SKM-1 (cell line): ENCODE results near the gene DQX1.

Experiments
- DNase-seq: peaks from one replicate; lab custom pipeline; 2025; ENCODE audit not compliant: unreplicated experiment; lab: John Stamatoyannopoulos, UW

Gene DQX1

DNA sequence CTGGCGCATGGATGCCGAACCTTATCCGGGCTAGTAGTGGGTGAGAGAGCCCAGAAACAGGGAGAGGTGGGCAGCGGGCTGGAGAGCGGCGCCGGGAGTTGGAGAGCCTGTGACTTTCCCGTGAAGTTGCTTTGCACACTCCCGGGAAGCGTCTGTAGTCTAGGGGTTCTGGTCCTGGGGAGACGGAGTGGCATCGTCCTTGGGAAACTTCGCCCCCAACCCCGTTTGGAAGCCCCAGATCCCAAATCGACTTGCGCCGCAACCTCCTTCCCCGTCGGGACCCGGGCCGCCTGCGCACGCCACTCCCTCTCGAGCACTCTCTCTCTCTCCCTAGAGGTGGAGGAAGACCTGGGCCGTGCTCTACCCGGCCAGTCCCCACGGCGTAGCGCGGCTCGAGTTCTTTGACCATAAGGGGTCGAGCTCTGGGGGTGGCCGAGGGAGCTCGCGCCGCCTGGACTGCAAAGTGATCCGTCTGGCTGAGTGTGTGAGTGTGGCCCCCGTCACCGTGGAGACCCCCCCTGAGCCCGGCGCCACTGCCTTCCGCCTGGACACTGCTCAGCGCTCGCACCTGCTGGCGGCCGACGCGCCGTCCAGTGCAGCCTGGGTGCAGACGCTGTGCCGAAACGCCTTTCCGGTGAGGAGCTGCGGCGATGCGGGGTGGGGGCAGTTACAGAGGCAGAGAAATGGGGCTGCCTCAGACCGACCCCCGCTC is 28.9 kb upstream of the DQX1 start:
- DNase-seq, result no peak

GRCh38 chr2:74553892-74554819 is 28.1 kb upstream of the DQX1 start, which contains the start of the genes DOK1 and LOXL3:
Gene DOK1, plus strand, starts transcription at chr2:74554720. Its CDS starts 35 bp downstream, at chr2:74554755.
Gene LOXL3, minus strand, starts transcription at chr2:74553942. Its CDS starts 1,308 bp downstream, at chr2:74552634.
- DNase-seq, result peak; percentile 57

DNA sequence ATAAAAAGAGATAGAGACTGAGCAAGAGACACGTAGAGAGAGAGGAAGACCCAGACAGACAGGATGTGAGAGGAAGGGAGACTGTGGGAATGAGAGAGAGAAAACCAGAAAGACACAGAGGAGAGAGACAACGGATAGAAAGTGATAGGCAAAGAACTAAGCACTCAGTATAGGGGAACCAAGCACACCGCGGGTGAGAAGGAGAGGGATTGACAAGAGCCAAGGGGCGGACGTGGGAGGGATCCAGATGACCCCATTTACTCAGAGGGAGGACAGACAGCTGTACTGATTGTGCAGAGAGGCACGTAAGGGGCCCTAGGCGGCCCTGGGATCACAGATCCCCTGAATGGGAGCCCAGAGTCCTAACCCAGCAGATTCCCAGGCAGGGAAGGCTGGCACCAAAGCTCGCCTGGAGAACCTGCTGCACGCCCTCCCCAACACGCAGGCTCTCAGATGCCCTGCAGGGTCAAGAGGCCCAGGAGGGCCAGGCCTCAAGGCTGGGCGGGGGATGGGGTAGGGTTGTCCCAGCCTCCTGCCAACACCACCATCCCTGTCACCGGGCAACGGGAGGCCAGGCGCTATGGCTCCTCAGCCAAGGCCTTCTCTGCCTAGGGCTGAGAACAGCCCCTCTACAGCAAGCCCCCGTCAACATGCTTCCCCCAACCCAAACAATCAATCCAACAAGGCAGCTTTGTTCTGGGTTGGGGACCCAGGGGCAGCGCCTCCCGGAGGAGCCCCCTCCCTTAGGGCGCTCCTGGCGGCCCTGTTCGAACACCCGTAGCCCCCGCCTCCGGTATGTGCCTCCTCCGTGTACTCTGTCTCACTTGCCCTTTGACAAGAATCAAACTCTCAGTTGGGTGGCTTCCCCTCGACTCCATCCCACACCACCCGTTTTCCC is 27.1 kb upstream of the DQX1 start:
- DNase-seq, result no peak

DNA sequence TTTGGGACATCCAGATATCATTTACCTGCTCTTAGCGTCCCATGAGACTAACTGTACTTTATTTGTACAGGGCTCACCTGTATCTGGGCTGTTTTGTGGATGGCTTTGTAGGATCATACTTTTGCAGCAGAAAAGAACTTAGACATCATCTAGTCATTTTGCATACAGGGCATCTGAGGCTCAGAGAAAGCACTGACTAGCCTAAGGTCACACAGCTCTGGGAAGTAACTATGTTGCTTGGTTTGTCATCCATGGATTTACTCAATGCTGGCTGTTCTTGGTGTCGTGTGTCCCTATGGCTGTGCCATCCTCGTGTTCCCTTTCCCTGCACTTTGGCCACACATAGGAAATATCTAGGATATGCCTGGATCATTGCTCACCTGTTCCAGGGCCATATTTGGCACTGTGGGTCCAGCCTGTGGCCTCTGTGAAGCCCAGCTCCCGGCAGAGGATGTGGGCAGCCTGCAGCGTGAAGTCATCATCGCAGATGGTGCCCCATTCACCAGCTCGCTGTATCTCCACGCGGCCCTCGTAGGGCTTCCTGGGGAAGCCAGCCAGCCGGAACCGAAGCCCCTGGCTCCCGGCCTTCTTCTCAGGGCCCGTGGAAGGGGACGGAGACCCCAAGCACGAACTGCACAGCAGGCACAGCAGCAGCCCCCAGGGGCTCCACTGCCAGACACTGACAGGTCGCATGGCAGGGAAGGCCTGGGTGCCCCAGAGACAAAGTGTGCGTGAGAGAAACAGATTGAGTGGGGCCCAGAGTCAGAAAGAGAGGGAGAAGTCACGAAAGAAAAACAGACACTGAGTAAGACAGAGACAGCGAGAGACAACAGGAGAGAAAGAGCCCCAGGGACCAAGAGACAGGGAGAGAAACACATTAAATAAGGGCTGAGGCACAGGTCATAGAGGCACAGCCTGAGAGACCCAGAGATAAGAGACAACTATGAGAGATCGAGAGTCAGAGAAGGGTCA is 26.2 kb upstream of the DQX1 start:
- no peak for DNase-seq

GRCh38 chr2:74551530-74551929 is 25.5 kb upstream of the DQX1 start:
- DNase-seq, result no peak

GRCh38 chr2:74550231-74550630 is 24.2 kb upstream of the DQX1 start:
- no peak for DNase-seq

GRCh38 chr2:74548900-74549826 is 23.1 kb upstream of the DQX1 start:
- no peak for DNase-seq

GRCh38 chr2:74548285-74548899 is 22.4 kb upstream of the DQX1 start:
- no peak for DNase-seq

- DNase-seq, result no peak
These were observed 20.0 kb upstream of the DQX1 start for GRCh38 chr2:74546004-74546403.

DNA sequence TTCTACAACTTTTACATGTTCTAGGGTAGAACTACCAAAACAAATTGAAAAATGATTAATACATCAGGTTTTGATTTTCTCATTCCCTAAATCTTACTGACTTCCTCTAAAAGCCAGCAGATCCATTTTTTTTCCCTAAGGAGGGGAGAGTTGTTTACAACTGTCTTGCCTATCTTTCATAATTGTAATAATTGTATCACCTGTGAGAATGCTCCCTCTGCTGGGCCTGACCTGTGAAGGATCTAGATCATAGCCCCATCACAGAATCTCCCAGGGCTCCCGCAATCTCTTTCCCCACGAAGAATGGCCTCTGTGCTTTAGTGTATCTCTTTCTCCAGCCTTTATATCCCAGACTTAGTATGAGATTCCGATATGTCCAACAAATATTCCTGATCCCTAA is 18.6 kb upstream of the DQX1 start:
- no peak for DNase-seq

DNA sequence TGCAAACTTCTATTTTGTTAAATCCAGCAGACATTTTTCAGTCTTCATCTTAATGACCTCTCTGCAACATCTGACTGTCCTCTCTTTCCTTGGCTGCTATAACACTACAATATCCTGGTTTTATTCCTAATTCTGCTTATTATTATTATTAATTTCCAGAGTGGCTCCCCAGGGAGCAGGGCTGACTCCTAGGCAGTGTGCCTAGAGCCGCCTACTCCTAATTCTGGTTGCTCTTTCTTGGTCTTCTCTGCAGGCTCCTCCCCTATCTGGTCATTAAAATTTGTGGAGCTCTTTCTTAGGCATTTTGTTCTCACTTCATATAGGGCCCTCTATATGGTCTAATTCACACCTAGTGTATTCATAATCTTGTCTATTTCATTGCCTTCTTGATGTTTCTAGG is 16.9 kb upstream of the DQX1 start:
- DNase-seq, result no peak

DNA sequence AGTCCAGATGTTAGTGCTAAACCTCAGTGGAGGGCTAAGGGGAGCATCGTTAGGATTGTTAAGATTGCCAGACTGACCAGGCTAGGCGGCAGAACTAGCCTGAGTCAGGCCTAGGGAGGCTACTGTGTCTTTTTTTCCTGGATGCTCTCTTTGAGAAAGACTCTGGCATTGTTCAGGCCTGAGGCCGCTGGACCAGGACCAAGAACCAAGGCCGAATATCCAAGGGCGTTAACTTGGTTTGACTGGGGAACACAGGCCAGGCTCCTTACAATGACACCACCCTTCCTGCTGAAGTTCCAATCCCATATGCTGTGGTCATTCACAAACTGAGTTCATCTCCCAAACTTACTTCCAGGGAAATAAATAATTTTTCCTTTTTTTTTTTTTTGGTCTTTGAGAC is 14.3 kb upstream of the DQX1 start:
- no peak for DNase-seq

GRCh38 chr2:74538881-74539339 is 12.9 kb upstream of the DQX1 start:
- DNase-seq, result no peak

- DNase-seq, result no peak
These were observed 11.1 kb upstream of the DQX1 start for GRCh38 chr2:74537140-74537539.

- no peak for DNase-seq
These were observed 10.3 kb upstream of the DQX1 start for GRCh38 chr2:74536166-74536950.

DNA sequence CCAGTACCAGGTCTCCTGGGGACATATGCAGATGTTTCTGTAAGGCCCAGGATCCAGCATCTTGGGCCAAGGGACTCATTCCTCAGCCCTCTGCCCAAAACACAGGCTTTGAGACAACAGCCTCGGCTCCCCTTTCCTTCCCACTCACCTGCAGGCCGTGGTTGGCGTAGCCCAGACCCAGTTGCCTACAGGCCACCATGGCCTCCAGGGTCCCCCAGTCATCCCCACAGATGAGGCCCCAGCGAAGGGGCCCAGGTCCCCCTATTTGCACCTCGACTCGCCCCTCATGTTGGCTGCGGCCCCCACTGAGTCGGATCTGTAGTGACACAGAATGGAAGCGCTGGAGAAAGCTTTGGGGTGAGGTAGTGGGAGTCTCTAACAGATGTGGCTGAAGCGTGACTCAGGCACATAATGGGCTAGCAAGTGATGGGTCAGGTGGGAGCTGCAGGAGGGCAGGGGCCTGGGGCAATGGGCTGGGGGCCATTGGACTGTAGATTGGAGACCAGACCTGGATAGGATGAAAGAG is 9.5 kb upstream of the DQX1 start:
- DNase-seq, result no peak

DNA sequence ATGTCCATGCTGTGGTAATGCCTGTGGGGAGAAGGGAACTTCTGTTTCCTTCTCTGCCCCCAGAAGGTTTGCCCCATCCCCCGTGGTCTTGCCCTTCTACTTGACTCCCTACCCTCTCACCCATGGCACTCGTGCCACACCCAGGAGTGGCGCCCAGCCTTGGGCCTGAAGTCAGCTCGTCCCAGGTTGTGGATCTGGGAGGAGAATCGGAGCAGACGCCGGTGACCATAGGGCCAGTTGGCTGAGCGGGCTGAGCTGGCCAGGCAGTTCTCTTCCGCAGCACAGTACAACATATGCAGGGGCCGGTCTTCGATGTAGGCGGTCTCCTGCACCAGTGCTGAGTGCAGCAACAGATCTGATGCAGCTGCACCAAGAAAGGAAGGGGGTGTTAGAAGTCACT is 8.4 kb upstream of the DQX1 start:
- no peak for DNase-seq
